BJ (cell line): ENCODE data around the gene HNRNPH3. TPM values are rescaled to one million over a fixed set of nuclear protein-coding genes. Genes with fewer than 3 reads are reported as not detected.

Experiments used
- CTCF ChIA-PET: fragments of 350-600 bp; formaldehyde crosslinking; extraction: SDS; loops from one replicate; lab custom pipeline; 2021; ENCODE audit warnings: antibody characterized with exemption, inconsistent platforms; lab: Yijun Ruan, JAX
- POLR2A ChIA-PET: fragments of 300-600 bp; sonication (Branson Sonifier 250); formaldehyde crosslinking; extraction: SDS; loops from one replicate; lab custom pipeline; 2021; ENCODE audit warnings: antibody characterized with exemption; lab: Charles Lee
- DNase-seq: peaks from one replicate; pipeline ENCODE4 v3.0.0-alpha.2; 2011; ENCODE audit warnings: low read depth
- H3K27me3 ChIP-seq: 2 replicates; pipeline ENCODE4 v1.6.0; 2011; ENCODE audit warnings: low read length; ENCODE audit not compliant: control insufficient read depth, insufficient read depth
- H3K36me3 ChIP-seq: 2 replicates; pipeline ENCODE4 v1.5.1; 2011; ENCODE audit warnings: low read length; ENCODE audit not compliant: control insufficient read depth, insufficient read depth
- H3K4me3 ChIP-seq: 2 replicates; pipeline ENCODE4 v1.5.1; 2011; ENCODE audit warnings: low read depth, mild to moderate bottlenecking, control low read depth, low read length
- CTCF ChIP-seq: IDR thresholded peaks from 2 replicates; pipeline ENCODE4 v1.5.1; 2011; ENCODE audit warnings: low read depth, mild to moderate bottlenecking, control low read depth, inconsistent platforms, low read length, moderate library complexity; ENCODE audit not compliant: insufficient read depth
- polyA plus RNA-seq: library from polyadenylated mRNA; depleted of rRNA; stranded (reverse); fragments of >200 nt; gene quantifications from 2 replicates; pipeline ENCODE4 v1.2.3, GENCODE V29; 2011; rRNA removed

Gene HNRNPH3
- polyA plus RNA-seq, 1 experiment, result 27.7 TPM

DNA sequence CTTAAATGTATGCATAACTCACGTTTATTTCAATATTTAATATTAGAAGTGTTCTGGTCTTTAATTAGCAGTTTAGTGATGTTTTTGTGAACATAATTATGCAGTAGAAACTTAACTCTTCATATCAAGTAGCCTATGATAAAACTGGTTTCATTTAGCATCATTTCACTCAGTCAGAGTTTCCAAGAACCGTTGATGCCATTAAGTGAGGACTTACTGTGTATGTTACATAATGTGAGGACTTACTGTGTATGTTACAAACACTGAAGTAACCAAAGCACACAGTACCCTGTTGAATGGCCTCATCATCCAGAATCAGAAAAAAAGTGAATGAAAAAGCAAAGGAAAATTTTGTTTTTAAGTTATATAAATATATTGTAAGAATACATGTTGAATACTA is 33.7 kb downstream of the HNRNPH3 start:
- TF ChIP-seq CTCF, result no peak
- ChIA-PET CTCF (interaction anchor here (2.3 kb wide), 1 partner anchor 17 kb away, joined by 8 read pairs; no protein-coding TSS in a partner anchor), POLR2A (no interaction called here)
- Histone ChIP-seq H3K36me3 (peaks cover 2% of the 10 kb centered on the region; the same call in 1 of the 2 replicates), H3K27me3 (no peaks in the 10 kb centered on the region), H3K4me3 (no peak overlapping the region)
- DNase-seq, result no peak

DNA sequence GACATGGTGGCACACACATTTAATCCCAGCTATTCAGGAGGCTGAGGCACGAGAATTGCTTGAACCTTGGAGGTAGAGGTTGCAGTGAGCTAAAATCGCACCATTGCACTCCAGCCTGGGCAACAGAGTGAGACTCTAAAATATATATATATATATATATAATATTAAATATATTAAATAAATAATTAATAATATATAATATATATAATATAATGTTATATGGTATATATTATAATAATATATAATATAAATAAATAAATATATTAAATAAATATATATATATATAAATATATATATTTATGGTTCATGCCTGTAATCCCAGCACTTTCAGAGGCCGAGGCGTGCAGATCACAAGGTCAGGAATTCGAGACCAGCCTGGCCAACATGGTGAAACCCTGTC is 34.7 kb downstream of the HNRNPH3 start:
- H3K36me3 ChIP-seq, result peaks cover 2% of the 10 kb centered on the region; the same call in 1 of the 2 replicates
- CTCF ChIA-PET, result interaction anchor here (2.3 kb wide), 1 partner anchor 18 kb away, joined by 8 read pairs; no protein-coding TSS in a partner anchor
- TF ChIP-seq CTCF, result no peak
- DNase-seq, result no peak
- POLR2A ChIA-PET, result no interaction called here
- H3K4me3 ChIP-seq, result no peak overlapping the region
- H3K27me3 ChIP-seq, result no peaks in the 10 kb centered on the region

- no peak for DNase-seq
- TF ChIP-seq CTCF, result no peak
- peaks cover 2% of the 10 kb centered on the region; the same call in 1 of the 2 replicates for H3K36me3 ChIP-seq
- no peak overlapping the region for H3K4me3 ChIP-seq
- ChIA-PET CTCF (no interaction called here), POLR2A (no interaction called here)
- H3K27me3 ChIP-seq, result no peaks in the 10 kb centered on the region
Measured at GRCh38 chr10:68367121-68367520, 35.3 kb downstream of the HNRNPH3 start.

DNA sequence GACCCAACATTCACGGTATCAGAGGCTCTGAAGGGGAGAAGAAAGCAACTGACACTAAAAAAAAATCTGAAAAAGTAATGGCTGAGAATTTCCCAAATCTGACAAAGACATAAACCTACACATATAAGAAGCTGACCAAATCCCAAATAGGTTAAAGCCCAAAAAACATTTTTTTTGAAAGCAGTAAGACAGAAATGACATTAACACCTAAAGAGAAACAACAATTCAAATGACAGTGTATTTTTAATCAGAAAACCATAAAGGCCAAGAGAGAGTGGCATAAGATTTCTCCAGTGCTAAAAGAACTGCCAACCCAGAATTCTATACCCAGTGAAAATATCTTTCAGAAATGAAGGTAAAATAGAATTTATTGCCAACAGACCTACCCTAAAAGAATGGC is 39.7 kb downstream of the HNRNPH3 start:
- TF ChIP-seq CTCF, result no peak

GRCh38 chr10:68385740-68386139 is 53.9 kb downstream of the HNRNPH3 start:
- Histone ChIP-seq H3K36me3 (peaks cover 7% of the 10 kb centered on the region; the same call in 1 of the 2 replicates), H3K4me3 (no peak overlapping the region), H3K27me3 (no peaks in the 10 kb centered on the region)
- CTCF ChIA-PET, result interaction anchor here (0.6 to 1.5 kb wide), 3 partner anchors 8 to 13 kb away, joined by 3 to 4 read pairs (median 3); no protein-coding TSS in a partner anchor
- DNase-seq, result no peak
- no peak for TF ChIP-seq CTCF
- POLR2A ChIA-PET, result interaction anchor here (0.7 kb wide), 1 partner anchor 302 kb away, joined by 5 read pairs; no protein-coding TSS in a partner anchor

More for the DNA sequence above, 39.7 kb downstream of the HNRNPH3 start:
- no peak for DNase-seq
- H3K27me3 ChIP-seq, result no peaks in the 10 kb centered on the region
- ChIA-PET CTCF (interaction anchor here (0.7 kb wide), 1 partner anchor 10 kb away, joined by 3 read pairs; no protein-coding TSS in a partner anchor), POLR2A (no interaction called here)
- no peak overlapping the region for H3K4me3 ChIP-seq
- H3K36me3 ChIP-seq, result peaks cover 1% of the 10 kb centered on the region; the same call in 1 of the 2 replicates

Other genes starting within 250 kb of the HNRNPH3 start
- gene MYPN, start 222.6 kb upstream of the HNRNPH3 start, polyA plus RNA-seq, result 9.7 and 10.5 TPM in 2 replicates
- 0.05 TPM in 1 of 2 replicates, not detected in the other for gene ATOH7, start 100.0 kb upstream of the HNRNPH3 start, polyA plus RNA-seq
- gene PBLD, start 864 bp downstream of the HNRNPH3 start, polyA plus RNA-seq, result 1.1 and 2.1 TPM in 2 replicates
- gene RUFY2, start 75.2 kb downstream of the HNRNPH3 start, polyA plus RNA-seq, result 6.7 and 15.2 TPM in 2 replicates
- 0.74 and 2.4 TPM in 2 replicates for gene DNA2, start 139.9 kb downstream of the HNRNPH3 start, polyA plus RNA-seq
- 5.0 and 13.4 TPM in 2 replicates for gene SLC25A16, start 195.5 kb downstream of the HNRNPH3 start, polyA plus RNA-seq
- 1.1 and 1.9 TPM in 2 replicates for gene TET1, start 228.3 kb downstream of the HNRNPH3 start, polyA plus RNA-seq